Thyroid gland (tissue), 4 donors: ENCODE measurements around the gene HSPA12A.

Experiments used
- CTCF ChIP-seq, 6 experiments: fragments of 200-600 bp in 3 of 6; fragments of 450-650 bp in 3 of 6; sonication (generic) in 3 of 6; IDR thresholded peaks; one replicate each; pipeline ENCODE4 v1.5.1; 2016 to 2019; ENCODE audit warnings: antibody characterized with exemption in 6 of 6, mild to moderate bottlenecking in 2 of 6, inconsistent platforms in 1 of 6, moderate library complexity in 1 of 6
- POLR2A ChIP-seq, 2 donors: fragments of 450-650 bp; IDR thresholded peaks; one replicate each; pipeline ENCODE4 v1.6.1; 2017; ENCODE audit warnings: antibody characterized with exemption in 2 of 2, mild to moderate bottlenecking in 2 of 2, moderate library complexity in 1 of 2

- TF ChIP-seq CTCF (IDR thresholded peaks at IDR 0.05) (no peak), POLR2A (IDR thresholded peaks at IDR 0.05) (no peak)
Observed at GRCh38 chr10:116636385-116636784, 106.0 kb downstream of the HSPA12A start.
